Neural progenitor cell (in vitro differentiated cells): ENCODE measurements around the gene TBX20.
"Not testable (repeated sequence)": the region's sequence is repeated elsewhere in the genome, so short reads cannot be mapped to it uniquely, and the experiment has no call there.

Experiments
- CTCF ChIP-seq: fragments of 200-600 bp; sonication (generic); IDR thresholded peaks from 2 replicates; pipeline ENCODE4 v1.5.1; 2017; ENCODE audit warnings: antibody characterized with exemption, mild to moderate bottlenecking
- EZH2 ChIP-seq: fragments of 200-600 bp; sonication (generic); IDR thresholded peaks from 2 replicates; pipeline ENCODE4 v1.6.1; 2017; ENCODE audit warnings: antibody characterized with exemption, mild to moderate bottlenecking, moderate library complexity
- EZH2phosphoT487 ChIP-seq: fragments of 200-600 bp; sonication (generic); IDR thresholded peaks from 2 replicates; pipeline ENCODE4 v1.6.1; 2017; ENCODE audit warnings: antibody characterized with exemption

GRCh38 chr7:35220176-35220575 lies 33.7 kb downstream of the TBX20 start:
- TF ChIP-seq CTCF, EZH2phosphoT487, EZH2: not testable (repeated sequence)
